Measurements from ENCODE around the gene P3H1.
"Not testable (repeated sequence)": the region's sequence is repeated elsewhere in the genome, so short reads cannot be mapped to it uniquely, and the experiment has no call there.

P3H1 gene

GRCh38 chr1:42766741-42767509, at the start of gene P3H1, which contains the start of gene C1orf50:
P3H1 (minus strand) TSS chr1:42767028; CDS start chr1:42766971, 57 bp downstream.
C1orf50 (plus strand) TSS chr1:42767249; CDS start chr1:42767312, 63 bp downstream.
- peak; percentile 98 to 99 for DNase-seq (ENCODE audit: low read depth in 2 of 2)

GRCh38 chr1:42815941-42816584, 49.2 kb upstream of the P3H1 start:
- no peak for DNase-seq (ENCODE audit: low read depth in 2 of 2)

- DNase-seq (ENCODE audit: low read depth in 2 of 2) = not testable (repeated sequence)
Observed at GRCh38 chr1:42814815-42815214, 48.0 kb upstream of the P3H1 start.

GRCh38 chr1:42807056-42807668, 40.3 kb upstream of the P3H1 start:
- no peak for DNase-seq (ENCODE audit: low read depth in 2 of 2)

GRCh38 chr1:42806593-42806992, 39.8 kb upstream of the P3H1 start:
- DNase-seq (ENCODE audit: low read depth in 2 of 2) = no peak

- no peak for DNase-seq (ENCODE audit: low read depth in 2 of 2)
Observed at GRCh38 chr1:42806171-42806570, 39.3 kb upstream of the P3H1 start.

GRCh38 chr1:42801832-42802473, 35.1 kb upstream of the P3H1 start:
- no peak for DNase-seq (ENCODE audit: low read depth in 2 of 2)

GRCh38 chr1:42797979-42798378, 31.2 kb upstream of the P3H1 start:
- DNase-seq (ENCODE audit: low read depth in 2 of 2) = no peak

- no peak for DNase-seq (ENCODE audit: low read depth in 2 of 2)
Observed at GRCh38 chr1:42797414-42797813, 30.6 kb upstream of the P3H1 start.

- DNase-seq (ENCODE audit: low read depth in 2 of 2) = no peak
Observed at GRCh38 chr1:42793824-42794223, 27.0 kb upstream of the P3H1 start.

- DNase-seq (ENCODE audit: low read depth in 2 of 2) = no peak
Observed at GRCh38 chr1:42788021-42788420, 21.2 kb upstream of the P3H1 start.

- DNase-seq (ENCODE audit: low read depth in 2 of 2) = no peak
Observed at GRCh38 chr1:42786097-42786496, 19.3 kb upstream of the P3H1 start.

- no peak for DNase-seq (ENCODE audit: low read depth in 2 of 2)
Observed at GRCh38 chr1:42784946-42785693, 18.3 kb upstream of the P3H1 start, which contains the start of gene TMEM269. TMEM269 (plus strand) TSS chr1:42784991; CDS start chr1:42789894, 4,903 bp downstream.

GRCh38 chr1:42784547-42784945, 17.7 kb upstream of the P3H1 start:
- DNase-seq (ENCODE audit: low read depth in 2 of 2) = no peak

- no peak for DNase-seq (ENCODE audit: low read depth in 2 of 2)
Observed at GRCh38 chr1:42783092-42783491, 16.3 kb upstream of the P3H1 start.

- no peak for DNase-seq (ENCODE audit: low read depth in 2 of 2)
Observed at GRCh38 chr1:42780176-42780575, 13.3 kb upstream of the P3H1 start.

- DNase-seq (ENCODE audit: low read depth in 2 of 2) = no peak
Observed at GRCh38 chr1:42779725-42780124, 12.9 kb upstream of the P3H1 start.

GRCh38 chr1:42777852-42778251, 11.0 kb upstream of the P3H1 start:
- DNase-seq (ENCODE audit: low read depth in 2 of 2) = no peak

- DNase-seq (ENCODE audit: low read depth in 2 of 2) = no peak
Observed at GRCh38 chr1:42776502-42776901, 9.7 kb upstream of the P3H1 start.

- DNase-seq (ENCODE audit: low read depth in 2 of 2) = no peak
Observed at GRCh38 chr1:42774928-42775526, 8.2 kb upstream of the P3H1 start.

- DNase-seq (ENCODE audit: low read depth in 2 of 2) = no peak
Observed at GRCh38 chr1:42773420-42773819, 6.6 kb upstream of the P3H1 start.
